NCI-H524 treated with DMSO at 0.1 percent for 48 hours (cell line): ENCODE measurements around the gene AGAP2.

Experiments used
- DNase-seq: peaks from one replicate; lab custom pipeline; 2025; lab: John Stamatoyannopoulos, UW

AGAP2 gene

DNA sequence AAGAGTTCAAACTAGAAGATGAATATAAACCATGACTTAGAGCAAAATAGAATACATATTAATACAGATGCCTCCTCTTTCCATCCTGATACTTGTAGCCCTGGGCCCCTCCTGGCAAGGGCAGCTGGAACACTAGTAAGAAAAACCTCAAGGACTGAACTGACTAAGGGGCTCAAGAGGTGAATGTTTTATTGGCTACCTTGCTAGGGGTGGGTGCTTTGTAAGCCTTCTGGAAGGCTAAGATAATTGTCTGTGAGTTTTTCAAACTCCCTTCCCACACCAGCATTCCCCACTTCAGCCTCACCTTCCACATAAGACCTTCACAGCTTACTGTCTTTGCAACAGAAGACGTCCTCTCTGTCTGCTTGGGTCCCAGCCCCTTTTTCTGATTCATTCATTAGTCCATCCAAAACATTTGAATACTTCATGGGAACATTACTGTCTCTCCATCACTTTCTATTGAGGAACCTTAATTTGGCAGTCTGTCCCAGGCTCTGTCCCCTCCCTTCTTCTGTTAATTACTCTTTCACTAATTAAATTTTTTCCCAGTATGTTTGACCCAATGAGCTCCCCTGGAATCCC, 15.3 kb upstream of the AGAP2 start:
- no peak for DNase-seq

DNA sequence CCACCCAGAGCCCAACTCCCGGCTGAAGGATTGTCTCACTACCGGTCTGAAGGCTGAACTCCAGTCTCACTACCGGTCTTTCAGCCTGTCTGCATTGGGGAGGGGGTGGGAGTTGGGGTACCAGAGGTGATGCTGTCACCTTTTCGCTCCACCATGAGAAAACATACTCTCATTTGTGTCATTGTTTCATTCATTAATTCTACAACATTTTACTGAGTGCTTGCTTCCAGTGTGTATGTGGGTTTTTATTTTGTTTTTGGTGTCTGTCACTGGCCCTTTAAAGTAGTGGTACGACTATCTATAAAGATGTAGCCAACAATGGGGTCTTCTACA, 14.1 kb upstream of the AGAP2 start:
- no peak for DNase-seq

GRCh38 chr12:57751788-57752667, 13.5 kb upstream of the AGAP2 start, which contains the start of gene CDK4:
Gene CDK4, minus strand, starts transcription at chr12:57752310. Its CDS starts 593 bp downstream, at chr12:57751717.
- peak; percentile 95 for DNase-seq

DNA sequence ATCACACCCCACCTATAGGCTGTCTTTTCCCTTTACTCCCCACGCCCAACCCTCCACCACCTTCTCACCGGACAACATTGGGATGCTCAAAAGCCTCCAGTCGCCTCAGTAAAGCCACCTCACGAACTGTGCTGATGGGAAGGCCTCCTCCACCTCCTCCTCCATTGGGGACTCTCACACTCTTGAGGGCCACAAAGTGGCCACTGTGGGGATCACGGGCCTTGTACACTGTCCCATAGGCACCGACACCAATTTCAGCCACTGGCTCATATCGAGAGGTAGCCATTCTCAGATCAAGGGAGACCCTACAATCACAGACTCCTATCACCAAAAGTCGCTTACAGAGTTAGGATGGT, 12.9 kb upstream of the AGAP2 start:
- no peak for DNase-seq

GRCh38 chr12:57750561-57751431, 12.3 kb upstream of the AGAP2 start:
- DNase-seq, result no peak

DNA sequence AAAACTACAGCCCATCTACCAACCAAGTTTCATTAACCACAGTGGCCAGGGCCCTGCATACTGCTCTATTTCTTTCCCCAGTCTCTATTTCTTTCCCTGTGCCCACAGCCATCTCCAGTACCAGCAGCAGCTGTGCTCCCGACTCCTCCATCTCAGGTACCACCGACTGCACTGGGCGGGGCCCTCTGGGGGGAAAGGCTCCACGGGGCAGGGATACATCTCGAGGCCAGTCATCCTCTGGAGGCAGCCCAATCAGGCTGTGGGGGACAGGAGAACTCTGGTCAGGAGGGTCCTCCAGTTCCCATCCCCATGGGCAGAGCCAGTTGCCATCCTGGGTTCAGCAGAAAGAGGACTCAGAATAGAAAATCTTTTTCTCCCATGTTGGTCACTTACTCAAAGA, 10.5 kb upstream of the AGAP2 start:
- DNase-seq, result no peak

GRCh38 chr12:57746025-57746424, 7.5 kb upstream of the AGAP2 start:
- no peak for DNase-seq

DNA sequence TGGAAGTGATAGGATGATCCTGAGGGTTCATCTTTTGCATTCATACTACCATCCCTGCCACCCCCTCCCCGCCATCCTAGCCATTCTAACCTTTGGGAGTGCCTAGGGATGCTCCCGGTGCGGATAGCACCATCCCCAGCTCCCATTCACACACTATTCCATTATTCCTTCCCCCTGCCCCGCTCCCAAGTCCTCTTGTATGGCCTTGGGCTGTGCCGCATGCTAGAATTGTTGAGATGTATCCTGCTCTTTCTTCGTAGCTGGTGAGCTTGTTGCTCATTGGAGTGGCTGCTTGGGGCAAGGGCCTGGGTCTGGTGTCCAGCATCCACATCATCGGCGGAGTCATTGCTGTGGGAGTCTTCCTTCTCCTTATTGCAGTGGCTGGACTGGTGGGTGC, 6.9 kb upstream of the AGAP2 start:
- no peak for DNase-seq

GRCh38 chr12:57744777-57745484, 6.4 kb upstream of the AGAP2 start, which contains the start of gene TSPAN31:
Gene TSPAN31, plus strand, starts transcription at chr12:57745039. Its CDS starts 116 bp downstream, at chr12:57745155.
- DNase-seq, result peak; percentile 84

DNA sequence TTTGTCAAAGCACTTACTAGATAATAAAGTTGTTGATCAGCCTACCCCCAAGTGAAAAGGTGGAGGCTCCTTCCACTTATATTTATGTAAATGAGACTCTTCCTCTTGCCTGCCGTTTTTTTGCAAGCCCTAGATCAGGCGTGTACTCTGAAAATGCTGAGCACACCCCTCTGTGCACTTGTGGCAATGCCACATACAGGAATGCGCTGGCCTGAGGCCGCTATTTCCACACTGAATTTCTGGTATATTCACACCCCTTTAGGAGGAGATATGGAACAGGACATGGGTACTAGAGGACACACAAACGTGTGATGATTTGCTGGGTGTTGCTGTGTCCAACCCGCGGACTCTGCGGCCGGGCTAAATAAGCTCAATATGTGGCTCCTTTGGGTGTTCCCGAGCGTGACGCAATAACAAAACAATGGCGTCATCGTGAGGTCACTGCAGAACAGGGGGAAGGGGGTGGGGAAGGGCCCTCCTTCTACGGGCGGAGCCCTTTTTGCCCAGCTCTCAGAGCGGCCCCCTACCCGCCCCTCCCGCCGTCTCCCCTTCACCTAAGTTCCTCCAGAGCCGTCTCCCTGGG, 5.7 kb upstream of the AGAP2 start:
- DNase-seq, result no peak

DNA sequence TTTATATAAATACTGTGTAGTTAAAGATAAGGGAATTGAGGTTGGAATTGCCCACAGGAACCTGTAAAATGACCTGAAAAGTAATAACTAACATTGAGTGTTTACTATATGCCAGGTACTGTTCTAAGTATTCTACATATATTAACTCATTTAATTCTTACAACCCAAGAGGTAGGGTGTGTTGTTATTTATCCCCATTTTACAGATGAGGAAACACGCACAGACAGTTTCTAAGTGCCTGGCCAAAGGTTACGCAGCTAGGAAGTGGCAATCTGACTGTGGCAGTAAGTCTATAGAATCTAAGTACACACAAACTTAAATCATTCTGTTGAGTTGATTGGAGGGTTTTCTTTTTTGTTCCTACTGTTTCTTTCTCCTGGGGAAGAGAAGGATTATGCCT, 5.2 kb upstream of the AGAP2 start:
- DNase-seq, result no peak

DNA sequence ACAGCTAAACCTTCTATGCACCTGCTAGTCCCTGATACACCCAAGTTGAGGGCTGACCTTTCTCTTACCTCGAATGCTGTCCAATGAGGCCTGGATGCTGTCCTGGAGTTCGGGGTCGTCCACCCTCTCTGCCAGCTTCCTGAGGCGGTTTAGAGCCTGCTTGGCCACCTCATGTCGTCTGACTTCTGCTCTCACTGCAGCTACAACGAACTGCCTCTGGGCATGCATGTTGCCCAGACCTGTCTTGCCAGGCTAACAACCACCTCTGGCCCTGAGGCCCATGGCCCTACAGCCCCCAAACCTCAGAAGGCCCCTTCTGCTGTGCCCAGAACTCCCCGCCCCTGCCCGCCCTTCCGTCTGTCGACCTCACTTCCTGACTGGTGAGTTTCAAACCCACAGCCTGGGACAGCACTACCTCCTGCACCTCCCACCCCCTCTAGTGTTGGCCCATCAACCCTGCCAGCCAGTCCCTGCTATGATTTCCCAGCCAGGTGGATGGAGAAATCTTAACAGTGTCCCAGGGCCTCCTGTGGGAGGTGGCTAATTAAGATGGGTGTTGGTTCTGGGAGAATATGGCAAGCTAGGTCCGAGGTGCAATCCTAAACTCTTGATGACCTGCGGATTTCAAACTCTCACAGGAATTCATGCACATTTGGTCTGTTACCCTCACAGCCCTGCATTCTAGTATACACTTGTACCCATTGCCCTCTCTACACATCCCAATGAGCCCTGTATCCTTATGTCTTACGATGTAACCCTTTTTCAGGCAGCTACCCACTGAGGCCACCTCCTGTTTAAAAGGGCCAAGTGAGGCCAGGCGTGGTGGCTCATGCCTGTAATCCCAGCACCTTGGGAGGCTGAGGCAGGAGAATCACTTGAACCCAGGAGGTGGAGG, 3.5 kb upstream of the AGAP2 start:
- DNase-seq, result no peak

DNA sequence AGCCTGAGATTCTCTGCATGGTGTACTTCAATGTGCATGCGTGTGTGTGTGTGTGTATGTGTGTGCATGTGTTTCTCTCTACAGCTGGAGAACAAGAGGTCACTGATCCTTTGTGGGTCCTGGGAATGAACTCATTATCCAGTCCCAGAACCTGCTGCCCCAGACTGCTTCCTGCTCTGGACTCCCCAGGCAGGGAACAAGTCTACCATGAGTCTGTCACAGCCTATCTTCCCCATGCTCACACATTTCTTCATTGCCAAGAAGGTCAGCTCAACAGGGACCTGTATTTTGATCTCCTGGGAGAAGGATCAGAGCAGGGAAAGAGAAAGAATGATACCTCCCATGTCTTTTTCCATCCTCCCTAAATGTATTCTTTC, 2.9 kb upstream of the AGAP2 start:
- no peak for DNase-seq

- no peak for DNase-seq
Observed at GRCh38 chr12:57740656-57741412, 2.3 kb upstream of the AGAP2 start.

DNA sequence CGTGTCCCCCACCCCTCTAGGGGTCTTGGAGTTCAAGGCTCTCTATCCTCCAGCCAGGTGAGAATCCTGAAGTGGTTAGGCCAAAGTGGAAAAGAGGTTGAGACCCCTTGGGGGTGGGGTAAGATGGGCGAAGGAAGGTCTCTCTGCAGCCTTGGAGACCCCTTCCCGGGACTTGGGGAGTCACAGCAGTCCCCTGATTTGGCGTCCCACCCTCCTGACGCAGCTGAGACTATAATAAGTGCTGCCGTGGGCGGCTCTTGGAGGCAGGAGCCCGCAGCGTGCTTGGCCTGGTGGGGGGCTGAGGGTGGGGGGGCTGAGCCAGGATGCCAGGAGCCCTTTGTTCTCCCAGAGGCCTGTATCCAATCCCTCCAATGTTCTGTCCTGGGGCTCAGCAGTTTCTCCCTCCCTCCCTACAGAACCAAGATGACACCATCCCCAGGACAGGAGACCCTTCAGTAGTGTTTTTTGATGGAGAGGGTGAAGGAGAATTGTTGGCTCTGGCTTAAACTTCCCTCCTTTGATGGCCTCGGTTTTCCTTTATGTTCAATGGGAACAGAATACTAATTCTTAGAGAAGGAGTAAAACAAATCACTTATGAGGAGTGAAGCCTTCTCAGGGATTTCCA, 1.5 kb upstream of the AGAP2 start:
- DNase-seq, result no peak

DNA sequence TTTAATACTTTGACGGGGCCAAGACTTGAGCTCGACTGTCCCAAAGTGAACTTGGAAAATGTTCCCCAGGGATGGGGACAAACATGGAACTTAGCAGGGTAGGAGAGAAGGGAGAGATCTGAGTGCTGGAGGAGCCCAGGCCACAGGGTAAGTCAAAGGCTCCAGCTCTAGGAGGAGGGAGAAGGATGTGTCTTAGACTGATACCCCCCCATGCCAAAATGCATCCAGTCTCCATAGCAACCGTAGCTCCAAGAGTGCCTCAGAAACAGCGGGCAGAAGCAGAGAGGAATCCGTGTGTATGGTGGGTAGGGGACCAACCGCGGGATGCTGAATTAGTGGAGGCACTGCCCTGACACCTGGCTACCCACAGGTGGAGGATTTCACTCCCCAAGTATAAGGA, 845 bp upstream of the AGAP2 start:
- no peak for DNase-seq

DNA sequence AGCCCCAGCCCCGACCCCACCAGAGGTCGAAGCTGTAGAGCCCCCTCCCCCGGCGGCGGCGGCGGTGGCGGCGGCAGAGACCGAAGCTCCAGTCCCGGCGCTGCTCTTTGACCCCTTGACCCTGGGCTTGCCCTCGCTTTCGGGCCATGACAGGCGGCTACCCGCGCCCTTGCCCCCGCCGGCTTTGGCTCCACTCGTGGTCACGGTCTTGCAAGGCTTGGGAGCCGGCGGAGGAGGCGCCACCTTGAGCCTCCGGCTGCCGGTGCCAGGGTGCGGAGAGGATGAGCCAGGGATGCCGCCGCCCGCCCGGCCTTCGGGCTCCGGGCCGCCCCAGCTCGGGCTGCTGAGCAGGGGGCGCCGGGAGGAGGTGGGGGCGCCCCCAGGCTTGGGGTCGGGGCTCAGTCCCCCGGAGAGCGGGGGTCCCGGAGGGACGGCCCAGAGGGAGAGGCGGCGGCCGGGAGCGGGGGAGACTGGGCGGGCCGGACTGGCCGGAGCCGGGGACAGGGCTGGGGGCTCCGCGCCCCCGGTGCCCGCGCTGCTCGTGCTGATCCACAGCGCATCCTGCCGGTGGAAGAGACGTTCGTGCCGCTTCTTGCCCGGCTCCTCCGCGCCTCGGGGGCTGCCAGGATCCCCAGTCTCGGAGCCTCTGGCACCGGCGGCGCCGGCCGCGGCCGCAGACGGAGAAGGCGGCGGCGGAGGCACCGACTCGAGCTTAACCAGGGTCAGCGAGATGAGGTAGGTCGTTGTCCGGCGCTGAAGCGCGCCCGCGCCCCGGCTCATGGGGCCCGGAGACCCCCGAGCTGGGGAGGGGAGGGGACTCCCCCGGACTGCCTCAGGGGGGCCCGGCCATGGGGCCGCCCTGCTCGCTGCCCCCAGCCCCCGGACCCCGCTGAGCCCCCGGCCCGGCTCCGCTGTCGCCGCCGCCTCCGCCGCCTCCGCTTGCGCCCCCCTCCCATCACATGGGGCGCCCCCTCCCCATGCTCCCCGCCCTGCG, 778 bp downstream of the AGAP2 start:
- DNase-seq, result no peak

DNA sequence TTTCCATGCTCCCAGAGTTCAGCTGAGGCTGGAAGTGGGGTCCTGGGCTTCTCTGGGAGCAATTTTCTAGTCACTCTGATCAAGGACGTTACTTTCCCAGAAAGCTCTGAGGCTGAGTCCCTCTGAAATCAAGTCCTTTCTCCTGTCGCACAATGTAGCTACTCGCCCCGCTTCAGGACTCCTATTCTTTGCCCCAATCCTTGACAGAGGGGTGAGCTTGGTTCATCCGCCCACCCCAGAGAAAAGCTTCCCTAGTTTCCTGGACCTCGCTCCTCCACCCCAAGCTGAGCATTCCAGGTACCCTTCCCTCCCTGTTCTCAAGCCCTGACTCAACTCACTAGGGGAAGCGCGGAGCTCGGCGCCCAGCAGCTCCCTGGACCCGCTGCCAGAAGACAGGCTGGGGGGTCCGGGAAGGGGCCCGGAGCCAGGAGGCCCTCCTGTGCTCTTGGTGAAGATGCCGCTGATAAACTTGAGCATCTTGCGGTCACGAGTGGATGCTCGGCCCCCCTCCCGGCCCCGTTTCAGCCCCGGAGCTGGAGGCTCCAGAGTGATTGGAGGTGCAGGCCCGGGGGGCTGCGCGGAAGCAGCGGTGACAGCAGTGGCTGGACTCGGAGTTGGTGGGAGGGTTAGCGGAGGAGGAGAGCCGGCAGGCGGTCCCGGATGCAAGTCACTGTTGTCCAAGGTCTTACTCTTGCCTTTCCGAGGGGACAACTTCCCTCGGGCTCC, 1.6 kb downstream of the AGAP2 start:
- DNase-seq, result no peak
